Karpas-422 (cell line): ENCODE measurements around the gene CLCN3. TPM values are rescaled to one million over a fixed set of nuclear protein-coding genes. Genes with fewer than 3 reads are reported as not detected.
"Not testable (repeated sequence)": the region's sequence is repeated elsewhere in the genome, so short reads cannot be mapped to it uniquely, and the experiment has no call there.

Experiments used
- DNase-seq: peaks from one replicate; pipeline ENCODE4 v3.0.0-alpha.2; 2015
- H2AFZ ChIP-seq: fragments of 200-600 bp; sonication (generic); 2 replicates; pipeline ENCODE4 v1.6.1; 2014; ENCODE audit warnings: antibody characterized with exemption, low read length, mixed read lengths
- H3K27ac ChIP-seq: fragments of 200-600 bp; sonication (generic); 2 replicates; pipeline ENCODE4 v1.5.1; 2014; ENCODE audit warnings: mild to moderate bottlenecking, low read length, moderate library complexity
- H3K27me3 ChIP-seq: fragments of 200-600 bp; sonication (generic); 2 replicates; pipeline ENCODE4 v1.6.1; 2014; ENCODE audit warnings: low read length, mixed read lengths
- H3K36me3 ChIP-seq: fragments of 200-600 bp; sonication (generic); 2 replicates; pipeline ENCODE4 v1.6.1; 2014; ENCODE audit warnings: low read length, mixed read lengths; ENCODE audit not compliant: insufficient read depth
- H3K4me1 ChIP-seq: fragments of 200-600 bp; sonication (generic); 2 replicates; pipeline ENCODE4 v1.6.1; 2014; ENCODE audit warnings: mild to moderate bottlenecking, low read length, mixed read lengths
- H3K4me2 ChIP-seq: fragments of 200-600 bp; sonication (generic); 2 replicates; pipeline ENCODE4 v1.6.1; 2014; ENCODE audit warnings: low read length, low read depth, mild to moderate bottlenecking; ENCODE audit not compliant: poor library complexity, severe bottlenecking
- H3K4me3 ChIP-seq: fragments of 200-600 bp; sonication (generic); 2 replicates; pipeline ENCODE4 v1.5.1; 2014; ENCODE audit warnings: mild to moderate bottlenecking, antibody characterized with exemption, low read length, mixed read lengths
- H3K79me2 ChIP-seq: fragments of 200-600 bp; sonication (generic); 2 replicates; pipeline ENCODE4 v1.6.1; 2014; ENCODE audit warnings: mild to moderate bottlenecking, low read length, mixed read lengths
- H3K9ac ChIP-seq: fragments of 200-600 bp; sonication (generic); 2 replicates; pipeline ENCODE4 v1.6.0; 2014; ENCODE audit warnings: low read length
- H3K9me2 ChIP-seq: fragments of 200-600 bp; sonication (generic), shearing (Covaris generic); replicated peaks from 2 replicates; pipeline ENCODE4 v1.6.0; 2014; ENCODE audit warnings: mild to moderate bottlenecking, low read length, moderate library complexity; ENCODE audit not compliant: insufficient read depth
- H3K9me3 ChIP-seq: fragments of 300-700, 200-600 bp; sonication (generic); 2 replicates; pipeline ENCODE4 v1.6.1; 2014; ENCODE audit warnings: low read length, mixed read lengths
- H4K20me1 ChIP-seq: fragments of 200-600 bp; sonication (generic); 2 replicates; pipeline ENCODE4 v1.6.1; 2014; ENCODE audit warnings: mild to moderate bottlenecking, antibody characterized with exemption, low read length, low read depth; ENCODE audit not compliant: insufficient read depth
- total RNA-seq: library from RNA; depleted of rRNA; stranded (reverse); fragments of >200 nt; shearing (Covaris generic); gene quantifications from 2 replicates; pipeline ENCODE4 v1.2.3, GENCODE V29; 2014; ENCODE audit warnings: low replicate concordance; rRNA removed

CLCN3 gene
- total RNA-seq, result 35.8 and 38.5 TPM in 2 replicates

DNA sequence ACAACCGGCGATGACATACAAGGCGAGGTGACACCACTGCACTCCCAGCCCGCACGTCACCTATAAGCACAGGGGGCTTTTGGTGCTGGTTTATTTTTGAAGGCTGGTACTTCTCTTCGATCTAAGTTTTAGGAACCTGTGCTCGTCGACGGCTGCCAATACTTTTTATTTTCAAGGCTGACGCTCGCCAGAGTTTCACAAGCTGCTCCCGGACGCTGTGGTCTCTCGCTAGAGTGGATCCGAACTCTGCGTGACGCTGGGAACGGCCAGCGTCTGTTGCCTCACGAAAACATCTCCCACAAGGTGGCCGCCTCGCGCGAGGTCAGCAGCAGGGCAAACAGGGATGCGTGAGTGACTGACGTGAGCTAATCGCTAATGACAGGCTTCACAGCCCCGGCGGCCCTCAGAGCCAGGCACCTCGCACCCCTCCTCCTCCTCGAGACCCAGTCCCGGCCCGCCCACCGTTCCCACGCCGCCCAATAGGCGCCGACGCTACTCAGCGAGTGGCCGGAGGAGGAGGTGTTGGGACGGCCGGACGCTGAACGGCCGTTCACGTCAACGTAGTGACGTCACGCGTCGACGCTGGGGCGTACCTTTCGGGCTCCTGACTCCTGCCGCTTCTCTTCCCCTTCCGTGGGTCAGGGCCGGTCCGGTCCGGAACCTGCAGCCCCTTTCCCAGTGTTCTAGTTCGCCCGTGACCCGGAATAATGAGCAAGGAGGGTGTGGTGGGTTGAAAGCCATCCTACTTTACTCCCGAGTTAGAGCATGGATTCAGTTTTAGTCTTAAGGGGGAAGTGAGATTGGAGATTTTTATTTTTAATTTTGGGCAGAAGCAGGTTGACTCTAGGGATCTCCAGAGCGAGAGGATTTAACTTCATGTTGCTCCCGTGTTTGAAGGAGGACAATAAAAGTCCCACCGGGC is at the start of gene CLCN3:
CLCN3 (plus strand) TSS at position 621 of the 922 bp plus-strand sequence. CDS start 15,351 bp downstream, outside the sequence.
- Histone ChIP-seq H3K27me3 (no peaks in the 10 kb centered on the region), H3K9ac (peak within 1 kb of the TSS; percentile 98), H3K9me3 (no peaks in the 10 kb centered on the region), H3K79me2 (peaks cover 50% of the 10 kb centered on the region), H3K4me2 (peak within 1 kb of the TSS; percentile 92), H3K4me3 (peak within 1 kb of the TSS; percentile 91), H3K36me3 (no peaks in the 10 kb centered on the region), H3K27ac (peak within 1 kb of the TSS; percentile 90), H3K4me1 (peaks cover 32% of the 10 kb centered on the region), H4K20me1 (no peaks in the 10 kb centered on the region), H2AFZ (peak within 1 kb of the TSS; percentile 16; the same call in 1 of the 2 replicates), H3K9me2 (no peaks in the 10 kb centered on the region)
- DNase-seq, result peak; percentile 96

DNA sequence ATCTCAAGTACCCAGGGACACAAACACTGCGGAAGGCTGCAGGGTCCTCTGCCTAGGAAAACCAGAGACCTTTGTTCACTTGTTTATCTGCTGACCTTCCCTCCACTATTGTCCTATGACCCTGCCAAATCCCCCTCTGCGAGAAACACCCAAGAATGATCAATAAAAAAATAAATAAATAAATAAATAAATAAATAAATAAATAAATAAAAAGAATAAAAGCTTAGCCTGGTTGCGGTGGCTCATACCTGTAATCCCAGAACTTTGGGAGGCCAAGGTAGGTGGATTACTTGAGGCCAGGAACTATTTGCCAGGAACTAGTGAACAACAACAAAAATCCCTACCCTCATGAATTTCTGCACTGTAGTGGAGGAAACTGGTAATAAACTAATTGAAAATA is 49.4 kb upstream of the CLCN3 start:
- not testable (repeated sequence) for H4K20me1 ChIP-seq, H3K27ac ChIP-seq, H3K27me3 ChIP-seq, H2AFZ ChIP-seq, H3K4me2 ChIP-seq, H3K4me1 ChIP-seq, H3K9me2 ChIP-seq, H3K9me3 ChIP-seq, H3K79me2 ChIP-seq, H3K4me3 ChIP-seq, H3K36me3 ChIP-seq, DNase-seq, H3K9ac ChIP-seq

DNA sequence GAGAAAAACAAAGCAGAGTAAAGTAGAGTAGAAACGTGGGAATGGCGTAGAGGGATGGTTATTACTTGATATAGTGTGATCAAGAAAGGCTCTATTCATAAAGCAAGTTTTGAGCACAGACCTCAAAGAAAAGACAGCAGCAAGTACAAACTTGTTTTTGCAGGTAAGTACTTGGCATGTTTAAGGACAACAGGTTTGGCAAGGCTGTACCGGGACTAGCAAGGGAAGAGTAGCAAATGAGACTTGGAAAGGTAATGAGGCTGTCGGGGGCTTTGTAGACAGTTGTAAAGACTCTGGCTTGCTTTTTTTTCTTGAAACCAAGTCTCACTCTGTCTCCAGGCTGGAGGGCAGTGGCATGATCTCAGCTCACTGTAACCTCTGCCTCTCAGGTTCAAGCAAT is 48.9 kb upstream of the CLCN3 start:
- DNase-seq, result no peak
- no peaks in the 10 kb centered on the region for H3K79me2 ChIP-seq
- H3K4me2 ChIP-seq, result no peak overlapping the region
- H3K9ac ChIP-seq, result no peak overlapping the region
- H3K27me3 ChIP-seq, result no peaks in the 10 kb centered on the region
- no peaks in the 10 kb centered on the region for H3K9me2 ChIP-seq
- no peaks in the 10 kb centered on the region for H4K20me1 ChIP-seq
- no peaks in the 10 kb centered on the region for H3K4me1 ChIP-seq
- no peak overlapping the region for H3K4me3 ChIP-seq
- no peaks in the 10 kb centered on the region for H3K36me3 ChIP-seq
- no peak overlapping the region for H3K27ac ChIP-seq
- H2AFZ ChIP-seq, result no peak overlapping the region
- no peaks in the 10 kb centered on the region for H3K9me3 ChIP-seq

DNA sequence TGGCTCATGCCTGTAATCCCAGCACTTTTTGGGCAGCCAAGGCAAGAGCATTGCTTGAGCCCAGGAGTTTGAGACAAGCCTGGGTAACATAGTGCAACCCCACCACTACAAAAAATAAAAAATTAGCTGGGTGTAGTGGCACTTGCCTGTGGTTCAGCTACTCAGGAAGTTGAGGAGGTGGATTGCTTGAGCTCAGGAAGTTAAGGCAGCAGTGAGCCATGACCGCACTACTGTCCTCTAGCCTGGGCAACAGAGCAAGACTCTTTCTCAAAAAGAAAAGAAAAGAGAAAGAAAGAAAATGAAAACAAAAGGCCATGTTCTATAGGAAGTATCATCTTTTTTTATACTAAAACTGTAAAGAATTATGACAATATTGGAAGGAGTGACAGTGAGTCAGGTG is 46.5 kb upstream of the CLCN3 start:
- H3K36me3 ChIP-seq, result no peaks in the 10 kb centered on the region
- H2AFZ ChIP-seq, result no peak overlapping the region
- no peaks in the 10 kb centered on the region for H4K20me1 ChIP-seq
- no peak overlapping the region for H3K4me2 ChIP-seq
- H3K27ac ChIP-seq, result no peak overlapping the region
- DNase-seq, result no peak
- H3K79me2 ChIP-seq, result no peaks in the 10 kb centered on the region
- no peak overlapping the region for H3K4me3 ChIP-seq
- H3K4me1 ChIP-seq, result no peaks in the 10 kb centered on the region
- no peaks in the 10 kb centered on the region for H3K9me3 ChIP-seq
- no peak overlapping the region for H3K9ac ChIP-seq
- H3K27me3 ChIP-seq, result no peaks in the 10 kb centered on the region
- no peaks in the 10 kb centered on the region for H3K9me2 ChIP-seq

DNA sequence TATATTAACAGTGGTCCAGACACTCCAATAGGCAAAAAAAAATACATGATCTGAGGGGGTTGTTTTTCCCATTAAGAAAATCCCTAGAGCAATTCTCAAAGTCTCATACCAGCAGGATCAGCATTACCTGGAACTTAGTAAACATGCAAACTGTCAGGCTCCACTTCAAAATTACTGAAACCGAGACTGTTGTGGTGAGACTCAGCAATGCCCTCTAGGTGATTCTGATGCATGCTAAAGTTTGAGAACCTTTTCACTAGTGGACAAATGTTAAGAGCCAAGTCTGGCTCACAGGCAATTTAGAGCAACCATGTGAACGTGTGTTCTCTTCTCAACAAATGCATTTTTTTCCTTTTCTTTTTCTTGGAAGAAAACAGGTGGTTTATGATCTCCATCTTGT is 38.2 kb upstream of the CLCN3 start:
- no peaks in the 10 kb centered on the region for H3K4me1 ChIP-seq
- H3K36me3 ChIP-seq, result no peaks in the 10 kb centered on the region
- H3K9me3 ChIP-seq, result no peaks in the 10 kb centered on the region
- H3K4me3 ChIP-seq, result no peak overlapping the region
- no peak overlapping the region for H3K27ac ChIP-seq
- no peaks in the 10 kb centered on the region for H3K9me2 ChIP-seq
- no peak overlapping the region for H3K4me2 ChIP-seq
- H4K20me1 ChIP-seq, result no peaks in the 10 kb centered on the region
- H3K9ac ChIP-seq, result no peak overlapping the region
- H3K79me2 ChIP-seq, result no peaks in the 10 kb centered on the region
- H2AFZ ChIP-seq, result no peak overlapping the region
- no peaks in the 10 kb centered on the region for H3K27me3 ChIP-seq
- no peak for DNase-seq

DNA sequence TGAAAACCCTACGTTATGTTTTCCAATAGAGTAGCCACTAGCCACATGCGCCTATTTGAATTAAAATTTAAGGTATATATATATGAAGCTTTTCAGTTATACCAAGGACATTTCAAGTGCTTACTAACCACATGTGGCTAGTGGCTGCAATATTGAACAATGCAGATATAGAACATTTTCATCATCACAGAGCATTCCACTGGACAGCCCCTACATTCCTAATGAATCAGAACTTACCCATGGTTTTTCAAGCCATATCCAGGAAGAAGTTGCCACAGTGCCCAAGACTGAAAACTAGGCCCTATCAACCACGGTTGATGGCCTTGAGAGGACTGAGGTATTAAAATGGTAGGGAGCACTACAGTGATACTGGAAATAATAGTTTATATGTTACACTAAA is 37.7 kb upstream of the CLCN3 start:
- H3K36me3 ChIP-seq, result no peaks in the 10 kb centered on the region
- H3K9me3 ChIP-seq, result no peaks in the 10 kb centered on the region
- H3K27ac ChIP-seq, result no peak overlapping the region

DNA sequence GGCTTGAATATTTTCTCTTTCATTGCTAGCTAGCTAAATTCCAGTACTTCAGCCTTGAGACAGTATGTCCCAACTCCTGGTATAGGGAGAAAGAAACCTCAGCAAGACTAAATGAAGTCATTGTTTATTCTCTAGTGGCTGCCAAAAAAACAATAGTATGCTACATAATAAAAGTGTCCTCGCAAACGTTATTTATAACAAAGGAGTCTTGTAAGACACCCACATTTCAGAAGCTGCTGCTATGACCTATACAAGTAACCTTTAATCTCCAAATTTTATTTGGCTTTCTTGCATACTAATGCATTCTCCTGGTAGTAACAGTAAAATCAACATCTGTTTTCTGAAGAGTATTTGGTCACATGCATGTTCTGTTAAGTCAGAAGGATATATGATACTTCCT is 36.8 kb upstream of the CLCN3 start:
- no peak overlapping the region for H2AFZ ChIP-seq
- no peaks in the 10 kb centered on the region for H3K4me1 ChIP-seq
- DNase-seq, result no peak
- no peaks in the 10 kb centered on the region for H3K9me2 ChIP-seq
- H3K27ac ChIP-seq, result no peak overlapping the region
- H3K4me2 ChIP-seq, result no peak overlapping the region
- no peaks in the 10 kb centered on the region for H3K79me2 ChIP-seq
- H4K20me1 ChIP-seq, result no peaks in the 10 kb centered on the region
- H3K36me3 ChIP-seq, result no peaks in the 10 kb centered on the region
- H3K4me3 ChIP-seq, result no peak overlapping the region
- H3K9me3 ChIP-seq, result no peaks in the 10 kb centered on the region
- H3K9ac ChIP-seq, result no peak overlapping the region
- no peaks in the 10 kb centered on the region for H3K27me3 ChIP-seq

More for the DNA sequence above, 37.7 kb upstream of the CLCN3 start:
- Histone ChIP-seq H3K9me2 (no peaks in the 10 kb centered on the region), H3K4me1 (no peaks in the 10 kb centered on the region), H3K9ac (no peak overlapping the region), H4K20me1 (no peaks in the 10 kb centered on the region), H3K4me2 (no peak overlapping the region), H3K79me2 (no peaks in the 10 kb centered on the region), H3K4me3 (no peak overlapping the region), H3K27me3 (no peaks in the 10 kb centered on the region), H2AFZ (no peak overlapping the region)
- DNase-seq, result no peak

DNA sequence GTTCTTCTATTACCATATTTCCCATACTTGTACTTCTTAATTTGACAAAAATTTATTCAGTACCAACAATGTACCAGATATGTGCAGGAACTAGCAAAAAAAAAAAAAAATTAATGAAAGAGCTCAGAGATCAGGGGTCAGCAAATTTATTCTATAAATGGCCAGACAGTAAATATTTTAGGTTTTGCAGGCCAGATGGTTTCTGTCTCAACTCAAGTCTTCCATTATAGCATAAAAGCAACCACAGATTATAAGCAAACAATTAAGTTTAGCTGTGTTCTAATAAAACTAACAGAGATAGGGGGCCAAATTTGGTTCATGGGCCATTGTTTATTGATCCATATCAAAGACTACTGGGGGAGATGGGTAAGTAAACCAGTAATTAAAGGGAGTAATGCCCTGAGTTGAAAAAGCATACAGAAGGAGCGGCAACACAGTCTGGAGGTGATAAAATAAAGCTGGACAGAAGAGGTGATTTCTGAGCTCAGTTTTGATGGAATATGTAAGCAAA is 27.3 kb upstream of the CLCN3 start:
- H3K9ac ChIP-seq, result no peak overlapping the region
- H3K9me3 ChIP-seq, result no peaks in the 10 kb centered on the region
- H2AFZ ChIP-seq, result no peak overlapping the region
- no peak for DNase-seq
- H4K20me1 ChIP-seq, result no peaks in the 10 kb centered on the region
- H3K4me3 ChIP-seq, result no peak overlapping the region
- H3K4me2 ChIP-seq, result no peak overlapping the region
- no peak overlapping the region for H3K27ac ChIP-seq
- H3K27me3 ChIP-seq, result no peaks in the 10 kb centered on the region
- H3K36me3 ChIP-seq, result no peaks in the 10 kb centered on the region; the same call in 1 of the 2 replicates
- H3K4me1 ChIP-seq, result no peaks in the 10 kb centered on the region
- H3K9me2 ChIP-seq, result no peaks in the 10 kb centered on the region
- H3K79me2 ChIP-seq, result no peaks in the 10 kb centered on the region
